HG03469 (cell line): ENCODE results near the gene PACRG.

ENCODE experiments used
- ATAC-seq: cut with Tn5 transposase; IDR thresholded peaks from one replicate; pipeline ENCODE4 v1.9.1; 2021; ENCODE audit warnings: mild to moderate bottlenecking, moderate library complexity, moderate number of reproducible peaks; ENCODE audit not compliant: unreplicated experiment

Gene PACRG

GRCh38 chr6:162773996-162774395 is 46.2 kb downstream of the PACRG start:
- ATAC-seq, result no peak

GRCh38 chr6:162777091-162777490 is 49.3 kb downstream of the PACRG start:
- ATAC-seq, result no peak

- ATAC-seq, result no peak
These were observed 50.8 kb downstream of the PACRG start for GRCh38 chr6:162778603-162779002.

- no peak for ATAC-seq
These were observed 58.0 kb downstream of the PACRG start for GRCh38 chr6:162785632-162786242.

GRCh38 chr6:162798546-162799266 is 70.9 kb downstream of the PACRG start:
- no peak for ATAC-seq

GRCh38 chr6:162814426-162814973 is 86.7 kb downstream of the PACRG start:
- ATAC-seq, result no peak

- no peak for ATAC-seq
These were observed 89.4 kb downstream of the PACRG start for GRCh38 chr6:162817196-162817595.

- ATAC-seq, result no peak
These were observed 91.5 kb downstream of the PACRG start for GRCh38 chr6:162819284-162819683.

GRCh38 chr6:162821102-162821501 is 93.3 kb downstream of the PACRG start:
- ATAC-seq, result no peak

- no peak for ATAC-seq
These were observed 97.8 kb downstream of the PACRG start for GRCh38 chr6:162825597-162825996.

- no peak for ATAC-seq
These were observed 101.4 kb downstream of the PACRG start for GRCh38 chr6:162829013-162829742.

- no peak for ATAC-seq
These were observed 106.0 kb downstream of the PACRG start for GRCh38 chr6:162833776-162834175.

GRCh38 chr6:162845972-162846371 is 118.2 kb downstream of the PACRG start:
- ATAC-seq, result no peak

GRCh38 chr6:162846723-162847122 is 118.9 kb downstream of the PACRG start:
- ATAC-seq, result no peak

GRCh38 chr6:162849269-162849668 is 121.5 kb downstream of the PACRG start:
- no peak for ATAC-seq

GRCh38 chr6:162852192-162852591 is 124.4 kb downstream of the PACRG start:
- no peak for ATAC-seq

GRCh38 chr6:162852840-162853577 is 125.2 kb downstream of the PACRG start:
- ATAC-seq, result no peak

GRCh38 chr6:162854228-162854627 is 126.5 kb downstream of the PACRG start:
- no peak for ATAC-seq

GRCh38 chr6:162854734-162855191 is 127.0 kb downstream of the PACRG start:
- no peak for ATAC-seq

GRCh38 chr6:162856885-162857284 is 129.1 kb downstream of the PACRG start:
- no peak for ATAC-seq

GRCh38 chr6:162857326-162857725 is 129.6 kb downstream of the PACRG start:
- ATAC-seq, result no peak
